CD4-positive, alpha-beta T cell treated with Interleukin-15 for 1 hour (primary cell): Measurements from ENCODE around the gene OR1S2.
"Not testable (repeated sequence)": the region's sequence is repeated elsewhere in the genome, so short reads cannot be mapped to it uniquely, and the experiment has no call there.

Experiments used
- DNase-seq: peaks from one replicate; pipeline ENCODE4 v3.0.0-alpha.2; 2020

The OR1S2 gene, protein sequence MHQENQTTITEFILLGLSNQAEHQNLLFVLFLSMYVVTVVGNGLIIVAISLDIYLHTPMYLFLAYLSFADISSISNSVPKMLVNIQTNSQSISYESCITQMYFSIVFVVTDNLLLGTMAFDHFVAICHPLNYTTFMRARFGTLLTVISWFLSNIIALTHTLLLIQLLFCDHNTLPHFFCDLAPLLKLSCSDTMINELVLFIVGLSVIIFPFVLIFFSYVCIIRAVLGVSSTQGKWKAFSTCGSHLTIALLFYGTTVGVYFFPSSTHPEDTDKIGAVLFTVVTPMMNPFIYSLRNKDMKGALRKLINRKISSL

DNA sequence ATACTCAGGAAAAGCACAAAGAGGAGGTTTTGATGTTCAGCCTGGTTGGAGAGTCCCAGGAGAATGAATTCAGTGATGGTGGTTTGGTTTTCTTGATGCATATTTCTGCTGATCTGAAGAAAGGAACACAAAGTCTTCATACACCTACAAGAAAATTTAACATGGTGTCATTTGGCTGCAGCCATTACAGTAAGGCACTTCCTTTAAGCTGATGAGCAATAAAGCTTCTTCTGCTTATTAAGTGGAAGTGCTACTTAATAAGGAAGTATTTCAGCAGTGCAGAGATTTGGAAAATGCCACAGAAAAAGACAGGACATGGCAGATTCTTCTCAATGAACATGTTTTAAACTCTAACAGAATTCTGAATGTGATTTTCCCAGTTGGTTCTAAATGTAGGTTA lies at the start of gene OR1S2:
OR1S2 (minus strand) TSS at position 101 of the 400 bp plus-strand sequence; CDS start at position 101, 0 bp downstream.
- no peak for DNase-seq

DNA sequence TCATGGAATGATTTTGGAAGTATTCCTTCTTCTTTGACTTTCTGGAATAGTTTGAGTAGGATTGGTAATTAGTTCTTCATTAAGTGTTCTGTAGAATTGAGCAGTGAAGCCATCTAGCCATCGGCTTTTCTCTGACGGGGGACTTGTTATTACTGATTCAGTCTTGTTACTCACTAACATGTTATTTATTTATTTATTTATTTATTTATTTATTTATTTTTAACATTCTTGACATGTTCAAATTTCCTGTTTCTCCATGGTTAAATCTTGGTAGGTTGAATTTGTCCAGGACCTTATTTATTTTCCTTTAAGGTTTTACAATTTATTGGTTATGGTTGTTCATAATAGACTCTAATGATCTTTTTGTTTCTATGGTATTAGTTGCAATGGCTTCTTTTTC lies 40.0 kb upstream of the OR1S2 start:
- no peak for DNase-seq

DNA sequence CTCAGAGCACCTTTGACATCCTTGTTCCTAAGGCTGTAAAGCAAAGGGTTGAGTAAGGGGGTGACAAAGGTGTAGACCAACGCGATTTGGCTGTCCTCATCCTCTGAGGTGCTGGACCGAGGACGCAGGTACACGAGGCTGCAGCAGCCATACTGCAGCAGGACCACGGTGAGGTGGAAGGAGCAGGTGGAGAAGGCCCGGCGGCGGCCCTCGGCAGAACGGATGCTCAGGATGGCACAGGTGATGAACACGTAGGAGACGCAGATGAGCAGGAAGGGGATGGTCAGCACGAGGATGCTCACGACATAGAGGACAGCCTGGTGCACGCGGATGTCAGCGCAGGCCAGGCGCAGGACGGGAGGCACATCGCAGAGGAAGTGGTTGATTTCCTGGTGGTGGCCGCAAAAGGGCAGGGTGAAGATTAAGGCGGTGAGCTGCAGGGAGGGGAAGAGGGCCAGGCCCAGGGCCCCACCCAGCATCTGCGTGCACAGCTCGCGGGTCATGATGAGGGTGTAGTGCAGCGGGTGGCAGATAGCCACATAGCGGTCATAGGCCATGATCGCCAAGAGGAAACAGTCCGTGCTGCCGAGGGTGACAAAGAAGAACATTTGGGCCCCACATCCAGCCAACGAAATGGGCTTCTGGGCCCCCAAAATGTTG lies 24.1 kb upstream of the OR1S2 start:
- no peak for DNase-seq

DNA sequence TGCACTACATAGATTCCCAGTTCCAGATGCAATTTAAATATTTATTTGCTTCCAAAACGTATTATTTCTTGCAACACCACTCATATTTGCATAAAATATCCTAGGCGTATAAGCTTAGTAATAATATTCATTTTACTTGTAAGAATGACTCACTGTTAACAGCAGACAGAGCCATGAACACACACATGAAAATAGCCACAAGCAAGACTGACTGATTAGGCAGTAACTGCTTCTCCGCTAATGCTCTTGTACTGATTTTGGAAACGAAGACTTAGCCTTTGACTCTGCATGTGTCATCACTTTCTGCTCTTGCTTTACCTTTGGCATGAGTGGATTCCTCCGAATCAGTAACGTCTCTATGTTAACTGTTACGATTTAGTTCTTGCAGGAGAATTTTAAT lies 18.8 kb upstream of the OR1S2 start:
- no peak for DNase-seq

DNA sequence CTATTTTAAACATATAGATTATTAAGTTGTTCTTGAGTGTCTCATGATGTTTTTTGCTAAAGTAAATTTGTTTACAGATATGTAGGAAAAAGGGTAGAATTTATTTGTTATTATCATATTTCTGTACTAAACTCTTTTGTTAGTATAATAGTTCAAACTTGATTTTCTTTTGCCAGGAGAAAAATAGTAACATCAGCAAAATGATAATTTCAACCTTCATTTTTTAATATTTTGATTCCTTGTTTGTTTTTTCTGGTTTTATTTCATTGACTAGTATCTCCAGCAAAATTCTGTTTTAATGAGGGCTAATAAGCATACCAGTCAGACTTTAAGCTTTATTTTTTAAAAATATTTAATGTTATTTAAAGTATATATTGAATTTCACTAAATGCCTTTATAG lies 12.5 kb upstream of the OR1S2 start:
- no peak for DNase-seq

DNA sequence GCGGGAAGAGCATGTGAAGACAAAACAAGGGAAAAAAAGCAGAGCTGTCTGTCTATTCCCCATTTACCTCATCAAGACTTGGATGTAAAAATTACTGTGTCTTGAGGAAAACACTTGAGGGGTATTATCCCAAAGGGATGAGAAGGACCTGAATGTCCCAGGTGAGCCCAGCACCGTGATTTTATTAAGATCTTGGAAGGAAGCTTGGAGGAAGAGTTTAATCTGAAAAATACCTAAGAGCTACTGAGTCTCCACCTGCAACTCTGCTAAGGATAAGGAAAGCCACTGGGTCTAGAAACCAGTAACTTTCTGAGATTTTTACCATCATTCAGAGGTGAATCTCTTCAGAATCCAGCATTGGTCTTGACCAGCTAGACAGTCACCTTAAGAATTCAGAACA lies 8.5 kb upstream of the OR1S2 start, which contains the start of gene OR1S1:
OR1S1 (plus strand) TSS at position 301 of the 400 bp plus-strand sequence.
- not testable (repeated sequence) for DNase-seq

DNA sequence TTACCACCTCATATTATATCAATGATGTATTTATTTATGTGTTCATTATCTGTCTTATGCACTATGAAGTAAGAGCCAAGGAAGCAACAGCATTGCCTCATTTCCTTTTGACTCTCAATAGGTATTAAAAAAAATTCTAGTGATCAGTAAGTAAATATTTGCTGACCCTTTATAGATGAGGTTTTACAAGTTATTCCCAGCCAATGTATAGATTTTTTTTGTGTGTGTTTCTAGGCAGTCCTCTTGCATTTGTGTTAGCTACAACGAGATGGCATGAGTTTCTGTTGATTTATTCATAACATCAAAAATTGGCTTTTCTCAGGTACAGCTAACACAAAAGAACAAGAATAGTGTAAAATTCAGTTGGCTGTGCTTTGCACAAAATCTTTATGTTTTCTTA lies 4.7 kb downstream of the OR1S2 start:
- DNase-seq = no peak

DNA sequence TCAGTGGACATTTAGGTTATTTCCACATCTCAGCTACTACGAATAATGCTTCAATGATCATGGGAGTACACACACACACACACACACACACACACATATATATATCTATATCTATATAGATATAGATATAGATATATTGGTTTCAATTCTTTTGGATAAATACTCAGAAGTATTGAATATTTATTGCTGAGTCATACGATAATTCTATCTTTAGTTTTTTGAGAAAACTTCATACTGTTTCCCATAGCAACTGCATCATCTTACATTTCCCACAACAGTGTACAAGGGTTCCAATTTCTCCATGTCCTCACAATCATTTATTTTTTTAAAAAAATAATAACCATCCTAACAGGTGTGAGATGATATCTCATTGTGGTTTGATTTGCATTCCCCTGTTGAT lies 8.0 kb downstream of the OR1S2 start:
- DNase-seq = no peak

DNA sequence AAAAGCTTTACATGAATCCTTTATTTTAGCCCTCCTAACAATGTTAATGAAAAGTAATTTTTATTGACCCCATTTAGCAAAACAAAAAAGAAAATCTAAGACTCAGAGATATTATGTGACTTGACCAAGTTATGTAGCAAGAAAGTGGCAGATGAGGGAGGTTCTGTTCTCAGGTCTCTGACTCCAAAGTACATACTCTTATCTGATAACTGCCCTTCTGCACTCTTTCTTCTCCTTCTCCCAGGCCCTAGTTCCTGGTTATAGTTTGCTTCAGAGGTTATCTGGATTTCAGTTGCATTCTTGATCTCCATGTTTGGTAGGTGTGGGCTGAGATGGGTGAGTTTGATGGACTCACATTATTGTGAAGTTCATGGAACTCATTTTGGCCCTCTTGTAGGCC lies 10.6 kb downstream of the OR1S2 start:
- DNase-seq = no peak

DNA sequence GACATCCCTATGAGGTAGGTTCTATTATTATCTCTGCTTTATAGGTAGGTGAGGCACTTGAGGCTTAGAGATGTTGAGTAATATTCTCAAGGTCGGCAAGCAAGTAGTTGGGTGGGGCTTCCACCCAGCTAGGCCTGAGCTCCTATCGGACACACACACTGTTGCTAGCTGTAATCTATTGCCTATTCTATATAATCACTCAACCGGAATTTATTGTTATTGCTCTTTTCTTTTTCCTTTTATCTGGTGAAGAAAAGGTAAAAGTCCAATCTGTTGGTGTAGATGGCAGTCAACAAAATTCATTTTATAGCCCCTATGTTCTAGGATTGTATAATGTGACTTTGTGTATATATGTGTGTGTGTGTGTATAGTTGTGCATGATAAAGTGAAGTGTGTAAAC lies 11.7 kb downstream of the OR1S2 start:
- no peak for DNase-seq

DNA sequence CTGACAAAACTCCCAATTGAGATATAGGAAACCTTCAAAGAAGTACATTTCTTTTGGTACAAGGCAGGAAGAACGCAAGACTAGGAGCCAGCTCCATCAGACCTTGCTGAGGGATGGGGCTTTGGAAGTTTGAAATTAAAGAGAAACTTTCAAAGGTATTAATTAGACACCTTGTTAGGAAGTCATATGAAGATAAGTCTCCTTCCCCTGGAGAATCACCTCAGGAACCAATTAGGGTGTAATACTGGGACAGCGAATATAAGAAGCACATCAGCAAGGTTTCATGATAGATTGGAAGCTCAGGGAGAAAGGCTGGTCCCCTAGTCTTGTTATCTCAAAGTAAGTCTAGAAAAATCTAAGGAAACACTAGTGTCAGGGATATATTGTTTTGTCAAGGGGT lies 15.2 kb downstream of the OR1S2 start, which contains the start of gene OR9Q2:
OR9Q2 (plus strand) TSS at position 301 of the 400 bp plus-strand sequence. CDS start 1,421 bp downstream, outside the sequence.
- DNase-seq = no peak

DNA sequence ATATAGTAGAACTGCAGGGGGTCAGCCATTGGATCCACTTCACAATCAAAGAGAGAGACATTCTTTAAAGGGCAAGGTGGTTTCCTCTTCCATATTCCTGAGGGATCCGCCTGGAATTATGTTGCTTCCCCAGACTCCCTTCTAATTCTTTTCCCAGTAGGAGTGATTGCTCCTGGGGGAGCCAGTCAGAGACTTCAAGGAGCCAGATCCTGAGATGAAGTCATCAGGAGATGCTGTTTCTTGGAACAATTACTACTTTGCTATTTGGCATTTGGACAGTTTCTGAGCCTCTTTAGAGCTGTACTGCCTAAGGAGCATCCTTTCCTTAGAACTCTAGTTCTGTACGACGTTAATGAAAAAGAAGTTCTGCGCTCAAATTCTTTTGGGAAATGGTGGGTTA lies 17.0 kb downstream of the OR1S2 start:
- DNase-seq = no peak

DNA sequence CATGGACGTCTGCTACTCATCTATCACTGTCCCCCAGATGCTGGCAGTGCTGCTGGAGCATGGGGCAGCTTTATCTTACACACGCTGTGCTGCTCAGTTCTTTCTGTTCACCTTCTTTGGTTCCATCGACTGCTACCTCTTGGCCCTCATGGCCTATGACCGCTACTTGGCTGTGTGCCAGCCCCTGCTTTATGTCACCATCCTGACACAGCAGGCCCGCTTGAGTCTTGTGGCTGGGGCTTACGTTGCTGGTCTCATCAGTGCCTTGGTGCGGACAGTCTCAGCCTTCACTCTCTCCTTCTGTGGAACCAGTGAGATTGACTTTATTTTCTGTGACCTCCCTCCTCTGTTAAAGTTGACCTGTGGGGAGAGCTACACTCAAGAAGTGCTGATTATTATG lies 24.3 kb downstream of the OR1S2 start:
- no peak for DNase-seq

DNA sequence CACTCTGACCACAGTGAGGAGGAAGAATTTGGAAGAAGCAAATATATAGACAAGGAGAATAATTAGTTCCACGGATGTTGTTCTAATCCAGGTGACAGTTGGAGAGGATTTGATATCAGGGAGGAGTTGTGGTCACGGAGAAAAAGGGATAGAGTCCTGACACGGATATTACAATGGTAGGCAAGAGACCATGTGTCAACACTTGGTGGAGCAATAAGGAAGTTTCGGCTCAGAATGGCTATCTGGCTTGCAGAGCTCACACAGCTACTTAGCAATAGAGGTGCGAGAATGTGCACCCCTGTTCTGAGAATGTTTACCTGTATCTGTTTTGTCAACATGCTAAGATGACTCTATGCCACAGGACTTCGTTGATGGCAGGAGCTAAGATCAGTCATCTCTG lies 25.5 kb downstream of the OR1S2 start:
- no peak for DNase-seq

DNA sequence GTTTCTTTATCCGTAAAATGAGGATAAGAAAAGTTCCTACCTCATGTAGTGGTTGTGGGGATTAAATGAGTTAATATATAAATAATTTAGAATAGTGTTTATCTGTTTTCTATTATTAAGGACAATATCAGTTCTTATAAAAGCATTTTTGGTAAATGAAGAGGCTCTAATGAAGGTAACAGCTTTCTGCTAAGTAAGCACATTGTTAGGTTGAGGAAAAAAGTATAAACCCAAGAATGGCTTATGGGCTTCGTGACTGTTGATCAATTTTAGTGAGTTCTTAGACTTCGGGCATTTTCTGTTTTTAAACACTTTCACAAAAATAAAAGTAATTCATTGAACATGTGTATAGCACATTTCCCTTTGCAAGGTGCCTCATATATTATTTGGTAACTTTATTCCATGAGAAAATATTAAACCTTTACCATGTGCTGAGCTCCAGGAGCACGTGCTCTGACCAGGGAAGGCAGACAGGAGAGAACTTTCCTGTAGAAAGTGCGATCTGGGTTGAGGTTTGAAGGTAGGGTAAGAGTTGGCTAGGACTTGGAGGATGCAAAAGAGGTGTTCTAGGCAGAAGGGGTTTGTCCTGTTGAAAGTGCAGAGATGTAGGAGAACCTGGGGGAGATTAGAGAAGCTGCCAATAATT lies 26.4 kb downstream of the OR1S2 start:
- no peak for DNase-seq

DNA sequence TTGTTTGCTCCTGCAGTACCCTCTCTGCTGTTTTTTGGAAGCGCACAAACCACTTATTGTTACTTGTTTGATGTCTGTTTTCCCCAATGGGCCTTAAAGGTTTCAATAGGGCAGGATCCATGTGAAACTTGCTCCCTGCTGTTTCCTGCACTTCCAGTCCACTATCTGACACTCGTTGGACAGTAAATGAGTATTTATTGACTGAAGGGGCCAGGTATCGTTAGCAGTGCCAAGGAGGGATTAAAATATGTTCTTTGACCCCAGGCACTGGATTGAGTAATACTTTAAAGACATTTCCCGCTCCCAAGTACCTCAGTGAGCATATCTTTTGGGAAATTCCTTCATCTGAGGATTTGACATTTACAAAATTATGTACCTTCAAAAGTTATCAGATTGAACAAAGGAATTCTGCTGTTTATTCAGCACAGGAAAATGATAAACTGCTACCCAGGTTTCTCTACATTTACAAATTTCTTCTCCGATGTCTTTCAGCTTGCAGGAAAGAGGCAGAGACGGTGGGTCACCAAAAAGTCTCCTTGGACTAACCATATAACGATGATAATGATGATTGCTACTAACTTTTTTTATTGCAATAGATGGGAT lies 38.3 kb downstream of the OR1S2 start:
- no peak for DNase-seq

DNA sequence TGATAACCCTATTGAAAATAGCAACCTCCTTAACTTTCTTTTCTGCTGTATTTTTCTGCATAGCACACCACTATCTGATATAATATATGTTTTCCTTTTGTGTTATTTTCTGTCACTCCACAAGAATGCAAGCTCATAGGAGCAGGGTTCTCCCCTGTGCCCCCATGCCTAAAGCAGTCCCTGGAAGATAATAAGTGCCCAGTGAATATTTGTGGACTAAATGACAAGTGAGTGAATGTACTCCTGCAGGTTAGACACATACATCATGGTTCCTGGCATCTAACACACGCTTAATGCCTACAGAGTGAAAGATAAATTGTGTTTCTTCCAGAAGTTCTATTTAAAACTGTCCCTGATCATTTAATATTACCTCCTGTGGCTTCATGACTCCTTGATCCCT lies 39.0 kb downstream of the OR1S2 start:
- no peak for DNase-seq

DNA sequence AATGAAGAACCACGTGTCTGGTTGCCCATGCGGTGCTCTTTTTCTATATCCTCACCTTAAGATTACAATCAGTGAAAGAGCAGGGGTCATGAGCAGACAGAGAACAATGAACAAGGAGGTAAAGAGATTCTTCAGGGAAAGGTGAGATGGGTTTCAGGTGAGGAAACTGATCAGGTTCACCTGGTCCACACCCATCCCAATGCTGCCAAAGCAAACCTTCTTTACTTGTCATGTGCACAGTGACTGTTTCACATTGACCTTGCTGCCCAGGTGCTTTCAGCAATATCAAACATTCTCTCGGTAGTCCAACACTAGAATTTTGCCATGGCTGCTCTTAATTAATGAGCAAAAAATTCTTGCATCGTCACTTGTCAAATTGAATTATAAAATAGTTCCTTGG lies 39.6 kb downstream of the OR1S2 start:
- DNase-seq = no peak
